ENCODE measurements around the gene GRN. TPM values are rescaled to one million over a fixed set of nuclear protein-coding genes. Genes with fewer than 3 reads are reported as not detected.

Gene GRN
- total RNA-seq, 1 experiment from 2014 or later: 127 TPM

GRCh38 chr17:44297975-44298374 lies 47.1 kb upstream of the GRN start:
- Mint-ChIP-seq H3K36me3 (ENCODE audit: insufficient read depth in 1 of 3, low read depth in 3 of 3) (peaks cover 0 to 2% (median 0%) of the 10 kb centered on the region in 3 experiments; a peak in 2 of 7 replicates), H3K27me3 (ENCODE audit: low read depth) (no peaks in the 10 kb centered on the region; the same call in none of the 2 replicates), H3K4me3 (no peak overlapping the region; a peak in 1 of 5 replicates), H3K27ac (0 out of 7 replicates have a peak overlapping the region, but pooled peaks of 1 of the 3 experiments have one; percentile 21), H3K9me3 (no peaks in the 10 kb centered on the region), H3K4me1 (peaks cover 4 to 9% of the 10 kb centered on the region in 2 experiments; a peak in 3 of 4 replicates)
- Histone ChIP-seq H3K23ac (ENCODE audit: insufficient read length, low read depth, low read length) (no peak overlapping the region), H3K79me1 (ENCODE audit: insufficient read depth, low read depth, low read length, poor library complexity, severe bottlenecking) (no peaks in the 10 kb centered on the region), H2BK12ac (ENCODE audit: insufficient read length, low read depth, low read length) (no peak overlapping the region), H3K79me2 (ENCODE audit: insufficient read depth, low read length) (no peaks in the 10 kb centered on the region), H4K8ac (replicated peaks; ENCODE audit: insufficient read length, low read depth, low read length) (no peak overlapping the region), H2BK20ac (ENCODE audit: low read depth, low read length, poor library complexity, severe bottlenecking) (no peak overlapping the region), H3K4me2 (ENCODE audit: insufficient read depth, insufficient read length, low read length) (no peak overlapping the region), H3K9me3 (ENCODE audit: control insufficient read depth, low read depth, low read length) (no peaks in the 10 kb centered on the region), H2AFZ (ENCODE audit: low read length) (no peak overlapping the region), H2AK5ac (ENCODE audit: insufficient read length, low read length) (no peak overlapping the region), H4K91ac (ENCODE audit: insufficient read length, low read depth, low read length) (no peak overlapping the region), H2BK15ac (ENCODE audit: low read depth, low read length) (no peak overlapping the region), H3T11ph (ENCODE audit: low read length) (no peak overlapping the region), H4K20me1 (ENCODE audit: control insufficient read depth, insufficient read depth, insufficient read length) (no peaks in the 10 kb centered on the region), H4K5ac (ENCODE audit: insufficient read length, low read depth, low read length) (no peak overlapping the region), H2BK120ac (ENCODE audit: low read depth, low read length, poor library complexity, severe bottlenecking) (no peak overlapping the region), H3K27ac (ENCODE audit: insufficient read length, low read depth, low read length) (no peak overlapping the region), H3K27me3 (ENCODE audit: insufficient read depth, low read length) (no peaks in the 10 kb centered on the region), H2BK5ac (ENCODE audit: insufficient read length, low read length) (no peak overlapping the region), H3K23me2 (ENCODE audit: insufficient read length, low read depth, low read length, poor library complexity, severe bottlenecking) (no peaks in the 10 kb centered on the region), H3K4ac (ENCODE audit: low read depth, low read length) (no peak overlapping the region), H3K56ac (ENCODE audit: insufficient read length, low read depth, low read length) (no peak overlapping the region), H3K14ac (ENCODE audit: insufficient read depth, low read length) (no peak overlapping the region), H3K18ac (ENCODE audit: insufficient read length, low read depth, low read length) (no peak overlapping the region), H3K9ac (ENCODE audit: extremely low read depth, insufficient read length, low read length) (no peak overlapping the region), H3K4me1 (ENCODE audit: insufficient read depth, low read length) (no peaks in the 10 kb centered on the region)
- TF ChIP-seq CTCF (conservative IDR thresholded peaks at IDR 0.05): no peak
- no peak for DNase-seq
- no CpG with 5 or more reads among the region's 3 CpGs for WGBS (ENCODE audit: extremely low coverage, insufficient read length, low lambda C conversion rate)

Measured in H9 (cell line).